ENCODE data around the gene JUNB. TPM values are rescaled to one million over a fixed set of nuclear protein-coding genes. Genes with fewer than 3 reads are reported as not detected.

Gene JUNB
- total and polyA plus RNA-seq, 10 of the 15 experiments (the other 5 are each of a cell fraction or from before 2014, with no cell fraction given), result 0.55 to 144 (median 68.3) TPM

DNA sequence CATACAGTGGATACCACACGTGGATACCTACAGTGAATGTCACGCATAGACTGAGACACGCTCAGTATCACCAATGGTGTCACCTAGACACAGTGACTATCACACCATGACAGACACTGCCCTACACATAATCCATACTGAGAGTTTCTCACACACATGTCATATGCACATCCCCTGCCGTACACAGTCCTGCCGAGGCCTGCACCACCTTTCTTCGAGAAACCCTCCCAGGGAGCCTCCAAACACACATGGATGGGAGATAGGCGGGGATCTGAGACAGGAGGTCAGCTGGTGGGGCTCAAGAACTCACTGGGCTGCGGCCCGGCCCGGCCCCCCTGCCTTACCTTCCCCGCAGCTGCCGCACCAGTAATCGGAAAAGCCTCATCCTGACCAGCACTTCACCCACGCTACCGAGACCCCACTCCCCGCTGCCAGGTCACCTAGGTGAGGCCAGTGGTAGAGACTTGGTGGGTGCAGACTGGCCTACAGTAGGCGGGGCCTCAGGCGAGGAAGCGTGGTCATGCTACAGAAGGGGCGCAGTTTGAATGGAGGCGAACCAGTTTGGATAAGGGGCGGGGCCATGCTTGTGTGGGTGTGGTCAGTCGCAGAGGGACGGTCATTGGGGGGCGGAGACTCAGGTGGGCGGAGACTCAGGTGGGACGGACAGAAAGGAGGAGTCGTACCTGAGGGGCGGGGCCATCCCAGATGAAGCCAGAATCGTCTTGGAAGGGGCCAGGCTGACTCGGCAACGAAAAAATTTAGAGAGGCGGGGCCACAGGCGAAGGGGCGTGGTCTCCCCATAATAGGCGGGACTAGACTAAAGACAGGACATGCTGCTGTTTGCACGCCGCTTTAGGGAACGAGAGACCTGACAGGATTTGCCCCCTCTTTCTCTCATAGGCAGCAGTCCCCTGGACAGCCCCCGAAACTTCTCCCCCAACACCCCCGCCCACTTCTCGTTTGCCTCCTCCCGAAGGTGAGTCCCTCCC is 49.1 kb downstream of the JUNB start:
- Histone ChIP-seq H3K9me3 (replicated peaks; ENCODE audit: control insufficient read depth, insufficient read depth, low read length) (no peaks in the 10 kb centered on the region; the same call in 1 of the 3 replicates), H3K79me2 (ENCODE audit: control insufficient read depth, insufficient read depth, low read length) (no peaks in the 10 kb centered on the region), H3K27ac (ENCODE audit: control insufficient read depth, insufficient read depth) (no peak overlapping the region), H4K20me1 (ENCODE audit: control insufficient read depth, insufficient read depth) (no peaks in the 10 kb centered on the region; the same call in 1 of the 2 replicates), H3K4me2 (ENCODE audit: control insufficient read depth, insufficient read depth) (peak overlapping the region; percentile 15), H3K9ac (ENCODE audit: control insufficient read depth, insufficient read depth, low read length) (no peak overlapping the region), H3K4me3 (peak overlapping the region; percentile 51; the same call in 1 of the 2 replicates), H3K27me3 (replicated peaks in 1 of 2; ENCODE audit: control insufficient read depth in 2 of 2, insufficient read depth in 2 of 2, low read length in 1 of 2) (peaks cover 0 to 26% of the 10 kb centered on the region in 2 experiments), H3K4me1 (ENCODE audit: control insufficient read depth, insufficient read depth, low read length) (peaks cover 7% of the 10 kb centered on the region; the same call in 1 of the 2 replicates), H3K36me3 (ENCODE audit: control insufficient read depth in 2 of 2, insufficient read depth in 2 of 2, low read length in 1 of 2) (no peaks in the 10 kb centered on the region), H2AFZ (ENCODE audit: control insufficient read depth, low read depth, low read length) (peak overlapping the region; percentile 25; the same call in 1 of the 2 replicates)
- FAIRE-seq (peak; percentile 7), ATAC-seq (peak; percentile 65), DNase-seq (ENCODE audit: low read depth, low spot score) (no peak)
- WGBS (ENCODE audit: insufficient coverage, insufficient replicate concordance, low lambda C conversion rate, missing lambda C conversion rate), result 38% methylated on average over 43 of the region's 43 CpGs
- intact Hi-C loops (cut with micrococcal nuclease; ENCODE audit: unreplicated experiment), result no loop called here
- BruUV-seq (replicated peaks), result no TSS peak
- POLR2A ChIA-PET, result no interaction called here
- SMC1A ChIA-PET (ENCODE audit: uncharacterized antibody, unreplicated experiment), result no interaction called here
- TF ChIP-seq USF1 (IDR thresholded peaks at IDR 0.05; ENCODE audit: borderline replicate concordance, extremely low read length, insufficient read depth, low read depth, low read length) (no peak), HDGF (IDR thresholded peaks at IDR 0.05) (peak; percentile 60; the same call in 1 of the 2 replicates)
- CTCF ChIA-PET, result no interaction called here
- in situ Hi-C loops (cut with MboI), result no loop called here
- RAD21 ChIA-PET (ENCODE audit: unreplicated experiment), result no interaction called here

DNA sequence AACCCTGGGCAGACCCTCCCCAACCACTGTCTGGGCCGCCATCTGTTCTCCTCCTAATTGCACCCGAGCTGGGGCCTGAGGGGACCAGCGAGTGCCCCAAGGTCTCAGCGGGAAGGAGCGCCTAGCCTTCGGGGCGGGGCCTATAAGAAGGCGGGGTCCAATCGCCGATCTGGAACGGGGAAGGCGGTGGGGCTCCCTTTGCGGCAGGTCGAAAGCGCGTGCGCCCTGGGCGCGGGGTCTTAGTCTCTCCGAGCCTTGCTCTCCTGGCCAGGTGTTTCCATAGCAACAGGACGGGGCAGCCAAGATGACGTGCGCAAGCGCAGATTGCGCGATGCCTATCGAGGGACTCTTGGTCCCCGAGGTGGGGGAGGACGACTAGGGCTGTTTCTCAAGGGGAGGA is 49.8 kb downstream of the JUNB start:
- H3K27me3 ChIP-seq (replicated peaks in 1 of 2; ENCODE audit: control insufficient read depth in 2 of 2, insufficient read depth in 2 of 2, low read length in 1 of 2), result peaks cover 0 to 20% of the 10 kb centered on the region in 2 experiments
- ChIA-PET SMC1A (ENCODE audit: uncharacterized antibody, unreplicated experiment) (interaction anchor here (0.8 kb wide), 1 partner anchor 75 kb away, joined by 4 read pairs; no protein-coding TSS in a partner anchor), CTCF (no interaction called here), POLR2A (no interaction called here), RAD21 (ENCODE audit: unreplicated experiment) (no interaction called here)
- no peaks in the 10 kb centered on the region for H3K79me2 ChIP-seq (ENCODE audit: control insufficient read depth, insufficient read depth, low read length)
- no peak for FAIRE-seq
- no peak overlapping the region for H3K27ac ChIP-seq (ENCODE audit: control insufficient read depth, insufficient read depth)
- peak; percentile 20 for ATAC-seq
- H2AFZ ChIP-seq (ENCODE audit: control insufficient read depth, low read depth, low read length), result peak overlapping the region; percentile 25; the same call in 1 of the 2 replicates
- H3K36me3 ChIP-seq (ENCODE audit: control insufficient read depth in 2 of 2, insufficient read depth in 2 of 2, low read length in 1 of 2), result no peaks in the 10 kb centered on the region
- H4K20me1 ChIP-seq (ENCODE audit: control insufficient read depth, insufficient read depth), result no peaks in the 10 kb centered on the region; the same call in 1 of the 2 replicates
- H3K4me3 ChIP-seq, result peak overlapping the region; percentile 51; the same call in 1 of the 2 replicates
- no peak for TF ChIP-seq CHD4 (IDR thresholded peaks at IDR 0.05)
- peak; percentile 87 for TF ChIP-seq BMI1 (IDR thresholded peaks at IDR 0.05; ENCODE audit: borderline replicate concordance)
- BruUV-seq (replicated peaks), result no TSS peak
- 40% methylated on average over 28 of the region's 29 CpGs for WGBS (ENCODE audit: insufficient coverage, insufficient replicate concordance, low lambda C conversion rate, missing lambda C conversion rate)
- no peak overlapping the region; the same call in 1 of the 2 replicates for H3K9ac ChIP-seq (ENCODE audit: control insufficient read depth, insufficient read depth, low read length)
- DNase-seq (ENCODE audit: low read depth, low spot score), result no peak
- in situ Hi-C loops (cut with MboI), result no loop called here
- H3K4me2 ChIP-seq (ENCODE audit: control insufficient read depth, insufficient read depth), result peak overlapping the region; percentile 15
- H3K9me3 ChIP-seq (replicated peaks; ENCODE audit: control insufficient read depth, insufficient read depth, low read length), result no peaks in the 10 kb centered on the region; the same call in 1 of the 3 replicates
- H3K4me1 ChIP-seq (ENCODE audit: control insufficient read depth, insufficient read depth, low read length), result peaks cover 5% of the 10 kb centered on the region; the same call in 1 of the 2 replicates
- intact Hi-C loops (cut with micrococcal nuclease; ENCODE audit: unreplicated experiment), result no loop called here

Measured in GM12878 (cell line).